Tibial nerve (tissue), 4 donors: ENCODE measurements around the gene IER5.

Experiments
- CTCF ChIP-seq, 5 experiments: fragments of 200-600 bp in 3 of 5; fragments of 450-650 bp in 2 of 5; sonication (generic) in 3 of 5; IDR thresholded peaks; one replicate each; pipeline ENCODE4 v1.5.1; 2016 to 2019; ENCODE audit warnings: antibody characterized with exemption in 5 of 5, mild to moderate bottlenecking in 3 of 5, moderate library complexity in 2 of 5
- EP300 ChIP-seq, 2 donors: sonication (generic); formaldehyde crosslinking; IDR thresholded peaks; one replicate each; pipeline ENCODE4 v1.6.1; 2017; ENCODE audit warnings: antibody characterized with exemption in 2 of 2, mild to moderate bottlenecking in 1 of 2
- POLR2A ChIP-seq, 2 donors: fragments of 450-650 bp; IDR thresholded peaks; one replicate each; pipeline ENCODE4 v1.6.1; 2017; ENCODE audit warnings: antibody characterized with exemption in 2 of 2, mild to moderate bottlenecking in 2 of 2, moderate library complexity in 2 of 2

- TF ChIP-seq CTCF (IDR thresholded peaks at IDR 0.05) (no peak), POLR2A (IDR thresholded peaks at IDR 0.05) (no peak), EP300 (IDR thresholded peaks at IDR 0.05) (no peak)
Measured at GRCh38 chr1:181050922-181051321, 37.6 kb upstream of the IER5 start.
